Fibroblast of lung (primary cell): ENCODE results near the gene TPCN2. TPM values are rescaled to one million over a fixed set of nuclear protein-coding genes. Genes with fewer than 3 reads are reported as not detected.

Experiments
- DNase-seq, 2 donors: peaks; one replicate each; pipeline versions ENCODE4 v3.0.0 to v3.0.0-alpha.2; 2010; ENCODE audit warnings: low read depth in 2 of 2
- H2AFZ ChIP-seq: 2 replicates; pipeline ENCODE4 v1.5.1; 2012; ENCODE audit warnings: low read length, control low read depth, inconsistent platforms
- H3K27ac ChIP-seq: 2 replicates; pipeline ENCODE4 v1.5.1; 2011; ENCODE audit warnings: low read length, control low read depth; ENCODE audit not compliant: insufficient read depth
- H3K27me3 ChIP-seq: 2 replicates; pipeline ENCODE4 v1.5.1; 2011; ENCODE audit warnings: mild to moderate bottlenecking, low read length; ENCODE audit not compliant: control insufficient read depth, insufficient read depth
- H3K36me3 ChIP-seq: 2 replicates; pipeline ENCODE4 v1.5.1; 2011; ENCODE audit warnings: low read length; ENCODE audit not compliant: control insufficient read depth, insufficient read depth
- H3K4me1 ChIP-seq: 2 replicates; pipeline ENCODE4 v1.5.1; 2011; ENCODE audit warnings: low read length; ENCODE audit not compliant: control insufficient read depth, insufficient read depth; ENCODE audit errors: extremely low read depth
- H3K4me2 ChIP-seq: 2 replicates; pipeline ENCODE4 v1.5.1; 2011; ENCODE audit warnings: low read length, control low read depth; ENCODE audit not compliant: insufficient read depth; ENCODE audit errors: extremely low read depth
- H3K4me3 ChIP-seq, 4 experiments: fragments of 200-600 bp in 1 of 4; sonication (generic) in 1 of 4; replicated peaks in 1 of 4; 2 replicates each; pipeline ENCODE4 v1.5.1; 2011 to 2016; ENCODE audit warnings: low read length in 4 of 4, low read depth in 3 of 4, mild to moderate bottlenecking in 3 of 4, control low read depth in 2 of 4, inconsistent platforms in 1 of 4, mixed read lengths in 1 of 4; ENCODE audit not compliant: insufficient read depth in 1 of 4; ENCODE audit errors: control extremely low read depth in 1 of 4
- H3K79me2 ChIP-seq: 2 replicates; pipeline ENCODE4 v1.5.1; 2012; ENCODE audit warnings: mild to moderate bottlenecking, low read length, inconsistent platforms; ENCODE audit not compliant: control insufficient read depth, insufficient read depth
- H3K9ac ChIP-seq: 2 replicates; pipeline ENCODE4 v1.5.1; 2011; ENCODE audit warnings: mild to moderate bottlenecking, low read length, control low read depth; ENCODE audit not compliant: insufficient read depth
- H3K9me3 ChIP-seq: 2 replicates; pipeline ENCODE4 v1.5.1; 2012; ENCODE audit warnings: low read depth, low read length; ENCODE audit not compliant: control insufficient read depth, insufficient read depth
- H4K20me1 ChIP-seq: 2 replicates; pipeline ENCODE4 v1.5.1; 2011; ENCODE audit warnings: low read length; ENCODE audit not compliant: control insufficient read depth, insufficient read depth; ENCODE audit errors: extremely low read depth
- EZH2 ChIP-seq: IDR thresholded peaks from 2 replicates; pipeline ENCODE4 v1.5.1; 2012; ENCODE audit warnings: low read length, control low read depth, mild to moderate bottlenecking; ENCODE audit errors: missing control alignments
- polyA plus RNA-seq, 2 donors: library from polyadenylated mRNA; depleted of rRNA in 1 of 2; stranded (reverse) in 1 of 2; unstranded in 1 of 2; fragments of >200 nt; gene quantifications; 2 replicates each; pipeline ENCODE4 v1.2.1, GENCODE V29; 2011 to 2012; ENCODE audit warnings: missing spikeins in 1 of 2
- total RNA-seq: library from RNA; depleted of rRNA; stranded (reverse); fragments of >200 nt; gene quantifications from 2 replicates; pipeline ENCODE4 v1.2.1, GENCODE V29; 2014
- TF ChIP-seq, protein P1 (sequence below), 2 donors: IDR thresholded peaks in 1 of 2; conservative IDR thresholded peaks in 1 of 2; 1 replicate in 1 of 2; 2 replicates in 1 of 2; pipeline ENCODE4 v1.5.1; 2011 to 2012; ENCODE audit warnings: low read length in 2 of 2, control low read depth in 1 of 2, inconsistent platforms in 1 of 2, low read depth in 1 of 2, mild to moderate bottlenecking in 1 of 2

TPCN2 gene
- total and polyA plus RNA-seq, 2 donors (not counting 1 experiment from before 2014, with no cell fraction given), result 9.7 to 11.7 TPM

GRCh38 chr11:69144316-69145049, 95.8 kb downstream of the TPCN2 start:
- H3K27ac ChIP-seq, result no peak overlapping the region
- DNase-seq, result no peak

DNA sequence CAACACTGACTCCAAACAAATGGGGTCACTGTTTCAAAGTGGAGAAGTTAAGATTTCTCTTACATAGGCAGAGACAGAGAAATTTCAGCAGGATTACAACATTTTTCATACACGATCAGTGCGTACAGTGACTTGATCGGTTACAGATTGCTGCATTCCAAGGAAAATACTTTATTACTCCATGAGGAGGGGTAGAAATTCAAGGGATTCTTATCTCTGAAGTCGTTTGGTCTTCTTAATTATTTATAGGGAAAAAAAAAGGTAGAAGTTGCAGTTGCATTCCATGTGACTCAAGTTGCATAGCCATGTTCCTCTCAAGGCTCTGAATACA, 96.3 kb downstream of the TPCN2 start:
- H3K4me2 ChIP-seq, result no peak overlapping the region
- H3K4me3 ChIP-seq, result no peak overlapping the region
- H4K20me1 ChIP-seq, result no peaks in the 10 kb centered on the region
- no peaks in the 10 kb centered on the region for H3K27me3 ChIP-seq
- no peak overlapping the region for H2AFZ ChIP-seq
- no peak for TF ChIP-seq EZH2
- TF ChIP-seq, protein P1, sequence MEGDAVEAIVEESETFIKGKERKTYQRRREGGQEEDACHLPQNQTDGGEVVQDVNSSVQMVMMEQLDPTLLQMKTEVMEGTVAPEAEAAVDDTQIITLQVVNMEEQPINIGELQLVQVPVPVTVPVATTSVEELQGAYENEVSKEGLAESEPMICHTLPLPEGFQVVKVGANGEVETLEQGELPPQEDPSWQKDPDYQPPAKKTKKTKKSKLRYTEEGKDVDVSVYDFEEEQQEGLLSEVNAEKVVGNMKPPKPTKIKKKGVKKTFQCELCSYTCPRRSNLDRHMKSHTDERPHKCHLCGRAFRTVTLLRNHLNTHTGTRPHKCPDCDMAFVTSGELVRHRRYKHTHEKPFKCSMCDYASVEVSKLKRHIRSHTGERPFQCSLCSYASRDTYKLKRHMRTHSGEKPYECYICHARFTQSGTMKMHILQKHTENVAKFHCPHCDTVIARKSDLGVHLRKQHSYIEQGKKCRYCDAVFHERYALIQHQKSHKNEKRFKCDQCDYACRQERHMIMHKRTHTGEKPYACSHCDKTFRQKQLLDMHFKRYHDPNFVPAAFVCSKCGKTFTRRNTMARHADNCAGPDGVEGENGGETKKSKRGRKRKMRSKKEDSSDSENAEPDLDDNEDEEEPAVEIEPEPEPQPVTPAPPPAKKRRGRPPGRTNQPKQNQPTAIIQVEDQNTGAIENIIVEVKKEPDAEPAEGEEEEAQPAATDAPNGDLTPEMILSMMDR (conservative IDR thresholded peaks at IDR 0.05 in 1 of 2, IDR thresholded peaks at IDR 0.05 in 1 of 2; ENCODE audit: low read depth in 1 of 2, low read length in 2 of 2), result peak in 1 of 2 donors; percentile 20
- peak; percentile 60 to 89 for DNase-seq
- H3K79me2 ChIP-seq, result no peaks in the 10 kb centered on the region
- H3K27ac ChIP-seq, result no peak overlapping the region
- no peaks in the 10 kb centered on the region for H3K36me3 ChIP-seq
- H3K9me3 ChIP-seq, result no peaks in the 10 kb centered on the region
- H3K9ac ChIP-seq, result no peak overlapping the region
- H3K4me1 ChIP-seq, result no peaks in the 10 kb centered on the region

More at GRCh38 chr11:69144316-69145049, 95.8 kb downstream of the TPCN2 start:
- no peaks in the 10 kb centered on the region for H3K36me3 ChIP-seq
- no peak overlapping the region for H2AFZ ChIP-seq
- no peak overlapping the region for H3K9ac ChIP-seq
- H3K9me3 ChIP-seq, result no peaks in the 10 kb centered on the region
- H3K4me2 ChIP-seq, result no peak overlapping the region
- H3K4me1 ChIP-seq, result no peaks in the 10 kb centered on the region
- peak overlapping the region in 1 of 4 experiments; percentile 8 for H3K4me3 ChIP-seq
- TF ChIP-seq EZH2, result no peak
- TF ChIP-seq, protein P1 (conservative IDR thresholded peaks at IDR 0.05 in 1 of 2, IDR thresholded peaks at IDR 0.05 in 1 of 2; ENCODE audit: low read depth in 1 of 2, low read length in 2 of 2), result no peak
- no peaks in the 10 kb centered on the region for H3K79me2 ChIP-seq
- no peaks in the 10 kb centered on the region for H3K27me3 ChIP-seq
- no peaks in the 10 kb centered on the region for H4K20me1 ChIP-seq

DNA sequence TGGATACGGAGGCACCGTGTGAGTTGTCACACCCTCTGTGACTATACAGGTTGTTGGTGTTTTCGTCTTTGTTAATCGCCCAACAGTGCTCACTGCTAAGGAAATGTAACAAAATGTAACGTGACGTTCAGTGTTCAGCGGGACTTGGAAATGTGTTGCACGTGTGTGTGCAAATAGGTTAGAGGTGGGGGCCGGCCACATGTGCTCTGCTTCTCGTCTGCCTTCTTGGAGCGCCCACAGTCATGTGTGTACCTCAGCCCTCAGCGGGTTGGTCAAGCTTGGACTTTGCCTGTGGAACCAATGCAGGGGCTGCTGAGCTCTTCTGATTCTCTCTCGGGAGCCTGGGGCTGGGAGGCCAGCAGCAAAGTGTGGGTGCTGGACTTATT, 99.6 kb downstream of the TPCN2 start:
- Histone ChIP-seq H4K20me1 (no peaks in the 10 kb centered on the region), H3K4me3 (no peak overlapping the region), H3K4me2 (no peak overlapping the region), H3K36me3 (no peaks in the 10 kb centered on the region), H3K79me2 (no peaks in the 10 kb centered on the region), H2AFZ (no peak overlapping the region), H3K27me3 (no peaks in the 10 kb centered on the region), H3K4me1 (no peaks in the 10 kb centered on the region), H3K27ac (no peak overlapping the region), H3K9me3 (no peaks in the 10 kb centered on the region), H3K9ac (no peak overlapping the region)
- DNase-seq, result no peak
- TF ChIP-seq EZH2, result no peak
- TF ChIP-seq, protein P1 (conservative IDR thresholded peaks at IDR 0.05 in 1 of 2, IDR thresholded peaks at IDR 0.05 in 1 of 2; ENCODE audit: low read depth in 1 of 2, low read length in 2 of 2), result no peak
